Lower leg skin (tissue), 4 donors: ENCODE data around the gene OLFML1. TPM values are rescaled to one million over a fixed set of nuclear protein-coding genes. Genes with fewer than 3 reads are reported as not detected.

Experiments used
- DNase-seq, 2 donors: peaks; one replicate each; pipeline ENCODE4 v3.0.0-alpha.2; 2019; ENCODE audit warnings: low spot score in 2 of 2
- H3K4me3 ChIP-seq: fragments of 200-600 bp; sonication (generic); 2 replicates; pipeline ENCODE4 v1.5.1; 2017; ENCODE audit warnings: mild to moderate bottlenecking, low read depth; ENCODE audit not compliant: poor library complexity, severe bottlenecking
- CTCF ChIP-seq, 3 donors: fragments of 450-650 bp; IDR thresholded peaks; one replicate each; pipeline ENCODE4 v1.5.1; 2016; ENCODE audit warnings: antibody characterized with exemption in 3 of 3, mild to moderate bottlenecking in 3 of 3, moderate library complexity in 2 of 3
- POLR2A ChIP-seq, 2 donors: fragments of 450-650 bp; IDR thresholded peaks; one replicate each; pipeline ENCODE4 v1.6.1; 2016 to 2017; ENCODE audit warnings: antibody characterized with exemption in 2 of 2, mild to moderate bottlenecking in 1 of 2, moderate library complexity in 1 of 2
- WGBS, 2 donors: methylation state at CpG; one replicate each; pipeline ENCODE4 v1.1.5; 2018; 5-methylcytosine and 5-hydroxymethylcytosine counted together
- intact Hi-C: fragments of 100-400 bp; cut with DNase I; formaldehyde crosslinking; loops from one replicate; pipeline ENCODE4 v1.15.0; 2023; ENCODE audit warnings: low total_unique reads
- total RNA-seq, 4 donors: library from RNA; depleted of rRNA; stranded (reverse); fragments of >200 nt; gene quantifications; one replicate each; pipeline ENCODE4 v1.1.0, GENCODE V29; 2016

OLFML1 gene
- total RNA-seq, 4 donors from 2014 or later = 1.4 to 4.0 (median 2.7) TPM

GRCh38 chr11:7450836-7451235 lies 34.5 kb upstream of the OLFML1 start:
- DNase-seq = no peak
- no peak overlapping the region for H3K4me3 ChIP-seq
- intact Hi-C loops = no loop called here

GRCh38 chr11:7451520-7451919 lies 33.8 kb upstream of the OLFML1 start:
- intact Hi-C loops = no loop called here
- TF ChIP-seq CTCF (IDR thresholded peaks at IDR 0.05) (no peak), POLR2A (IDR thresholded peaks at IDR 0.05) (no peak)
- DNase-seq = no peak
- 77 to 86% methylated on average over 3 of the region's 3 CpGs for WGBS, 2 donors
- H3K4me3 ChIP-seq = no peak overlapping the region

More at GRCh38 chr11:7450836-7451235, 34.5 kb upstream of the OLFML1 start:
- 75 to 77% methylated on average over 3 of the region's 3 CpGs for WGBS, 2 donors
- no peak for TF ChIP-seq POLR2A (IDR thresholded peaks at IDR 0.05)
- TF ChIP-seq CTCF (IDR thresholded peaks at IDR 0.05) = no peak

- no peak overlapping the region for H3K4me3 ChIP-seq
- WGBS, 2 donors = 87 to 92% methylated on average over 1 of the region's 1 CpG
- intact Hi-C loops = no loop called here
- TF ChIP-seq POLR2A (IDR thresholded peaks at IDR 0.05) = no peak
- TF ChIP-seq CTCF (IDR thresholded peaks at IDR 0.05) = no peak
- no peak for DNase-seq
These were observed 33.3 kb upstream of the OLFML1 start for GRCh38 chr11:7451952-7452494.

GRCh38 chr11:7454854-7455253 lies 30.5 kb upstream of the OLFML1 start:
- no peak for DNase-seq
- 72% methylated on average over 2 of the region's 2 CpGs for WGBS, 2 donors
- TF ChIP-seq CTCF (IDR thresholded peaks at IDR 0.05) (no peak), POLR2A (IDR thresholded peaks at IDR 0.05) (no peak)
- no peak overlapping the region for H3K4me3 ChIP-seq
- intact Hi-C loops = no loop called here

GRCh38 chr11:7457211-7457610 lies 28.1 kb upstream of the OLFML1 start:
- TF ChIP-seq POLR2A (IDR thresholded peaks at IDR 0.05) = no peak
- DNase-seq = no peak
- no peak overlapping the region for H3K4me3 ChIP-seq
- 25 to 39% methylated on average over 1 of the region's 1 CpG for WGBS, 2 donors
- intact Hi-C loops = no loop called here

- intact Hi-C loops = no loop called here
- no peak for DNase-seq
- no peak overlapping the region for H3K4me3 ChIP-seq
- TF ChIP-seq POLR2A (IDR thresholded peaks at IDR 0.05) = no peak
- no peak for TF ChIP-seq CTCF (IDR thresholded peaks at IDR 0.05)
- WGBS, 2 donors = 87 to 90% methylated on average over 1 of the region's 1 CpG
These were observed 22.6 kb upstream of the OLFML1 start for GRCh38 chr11:7462706-7463105.
